HG03108 (cell line): ENCODE data around the gene TMIGD1.
A peak's percentile ranks its signal among the peaks of the same experiment; 100 is the strongest.

Source experiments
- ATAC-seq: cut with Tn5 transposase; IDR thresholded peaks from one replicate; pipeline ENCODE4 v1.9.1; 2021; ENCODE audit warnings: moderate library complexity; ENCODE audit not compliant: unreplicated experiment

The TMIGD1 gene

DNA sequence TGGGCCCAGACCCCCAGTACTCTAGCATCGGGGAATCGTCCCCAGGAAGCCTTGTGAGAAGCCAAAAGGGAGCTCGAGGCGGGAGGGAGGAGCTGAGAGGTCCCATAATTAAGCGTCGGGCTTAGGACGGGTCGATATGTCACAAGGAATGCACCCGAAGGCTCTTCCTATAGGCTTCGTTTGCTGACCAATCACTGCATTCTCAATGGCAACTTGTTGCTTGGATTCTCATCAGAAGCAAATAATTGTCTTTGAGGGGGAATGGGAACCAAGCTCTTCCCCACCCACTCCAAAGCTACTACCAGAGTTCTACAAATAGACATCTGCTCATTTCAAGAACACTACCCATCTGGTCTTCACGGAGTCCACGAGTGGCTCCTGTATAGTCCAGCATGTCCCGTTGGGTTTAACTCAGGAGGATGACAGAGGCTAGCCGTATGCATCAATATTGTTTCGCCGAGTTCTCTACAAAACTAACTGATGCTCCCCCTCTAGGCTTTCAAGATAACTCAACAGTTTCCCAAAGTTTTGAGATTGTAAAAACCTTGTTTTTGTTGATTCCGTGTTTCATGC, 41.5 kb downstream of the TMIGD1 start:
- ATAC-seq = no peak

DNA sequence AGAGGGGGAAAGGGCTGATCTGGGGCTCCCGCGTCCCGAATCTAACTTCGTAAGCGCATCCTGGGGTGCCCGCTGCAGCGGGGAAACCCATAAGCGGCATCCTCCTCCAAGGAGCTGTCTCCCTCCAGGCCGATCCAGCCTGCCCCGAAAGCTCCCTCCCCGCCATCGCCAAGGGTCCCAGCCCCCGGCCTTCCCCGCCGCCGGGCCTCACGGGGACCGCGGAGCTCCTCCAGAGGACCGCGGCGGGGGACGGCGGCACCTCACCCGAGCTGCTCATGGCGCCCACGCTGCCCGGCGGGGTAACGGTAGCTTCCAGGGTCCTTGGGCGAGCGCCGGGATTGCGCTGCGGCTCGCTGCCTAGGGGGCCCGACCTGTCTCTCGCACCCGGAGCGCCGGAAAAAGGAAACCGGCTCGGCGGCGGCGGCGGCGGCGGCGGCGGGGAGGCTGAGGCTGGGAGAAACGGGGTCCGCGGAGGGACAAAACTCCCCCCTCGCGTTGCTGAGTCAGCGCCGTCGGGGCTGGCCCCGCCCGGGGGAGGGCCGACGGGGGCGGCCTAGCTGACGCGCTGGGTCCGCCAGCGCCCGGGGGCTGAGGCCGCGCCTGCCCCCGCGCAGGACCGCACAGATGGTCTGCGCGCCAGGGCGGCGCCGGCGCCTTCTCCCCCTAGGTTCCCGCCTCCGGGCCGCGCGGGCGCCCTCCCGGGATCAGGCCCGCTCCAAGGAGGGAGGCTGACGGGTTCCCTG, 42.1 kb downstream of the TMIGD1 start, which contains the start of gene BLMH:
BLMH (minus strand) TSS at position 402 of the 743 bp plus-strand sequence; CDS start at position 277, 125 bp downstream.
- peak; percentile 66 for ATAC-seq

- peak; percentile 44 for ATAC-seq
Measured at GRCh38 chr17:30290696-30291542, 42.9 kb downstream of the TMIGD1 start.

DNA sequence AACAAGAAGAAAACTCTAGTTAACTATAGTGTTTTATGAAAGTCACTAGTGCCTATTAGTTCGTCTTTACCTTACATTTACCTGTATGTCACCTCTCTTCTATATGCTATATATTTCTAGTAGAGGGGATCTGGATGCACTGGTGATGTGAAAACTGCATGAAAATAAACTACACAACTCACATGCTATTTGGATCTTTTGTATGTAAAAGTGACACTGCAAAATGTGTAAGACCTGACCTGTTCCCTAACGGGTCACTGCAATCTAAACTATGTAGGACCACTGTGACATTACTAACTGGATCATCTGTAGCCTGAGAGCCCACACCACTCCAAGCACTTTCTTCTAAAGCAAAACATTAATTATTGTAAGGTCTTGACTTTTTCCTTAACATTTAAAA, 43.8 kb downstream of the TMIGD1 start:
- no peak for ATAC-seq

GRCh38 chr17:30279156-30279555, 54.7 kb downstream of the TMIGD1 start:
- ATAC-seq = no peak

DNA sequence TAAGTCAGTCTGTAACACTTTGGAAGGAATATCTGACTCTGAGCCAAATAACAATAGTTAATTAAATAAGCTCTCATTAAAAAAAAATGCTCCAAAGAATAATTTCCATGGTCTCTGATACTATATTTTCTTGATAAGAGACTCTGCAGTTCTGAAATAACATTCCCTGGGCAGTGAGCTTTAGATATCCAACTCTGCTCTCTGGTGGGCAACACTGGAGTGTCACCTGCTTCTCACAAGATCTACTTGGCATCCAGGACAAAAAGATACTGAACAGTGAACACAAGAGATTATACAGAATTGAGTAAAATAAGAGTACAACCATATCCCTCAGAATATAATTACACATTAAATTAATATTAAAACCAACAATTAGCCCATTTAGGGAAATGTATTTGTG, 55.8 kb downstream of the TMIGD1 start:
- ATAC-seq = no peak

DNA sequence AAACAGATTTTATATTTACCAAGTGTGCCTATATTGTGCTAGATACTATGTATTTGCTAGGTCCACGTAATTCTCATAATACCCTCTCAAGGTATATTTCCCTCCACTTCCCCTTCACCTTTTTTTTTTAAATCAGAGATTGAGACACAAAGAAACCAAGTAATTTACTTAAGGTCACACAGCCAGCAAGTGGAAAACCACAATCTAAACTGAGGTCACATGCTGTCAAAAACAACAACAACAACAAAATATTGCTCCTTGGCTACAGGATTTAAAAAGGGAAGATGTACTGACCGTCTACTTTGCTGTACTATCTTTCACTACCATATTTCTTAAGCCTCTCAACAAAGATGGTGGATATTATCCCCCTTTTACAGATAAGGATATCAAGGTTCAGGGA, 57.9 kb downstream of the TMIGD1 start:
- ATAC-seq = no peak

DNA sequence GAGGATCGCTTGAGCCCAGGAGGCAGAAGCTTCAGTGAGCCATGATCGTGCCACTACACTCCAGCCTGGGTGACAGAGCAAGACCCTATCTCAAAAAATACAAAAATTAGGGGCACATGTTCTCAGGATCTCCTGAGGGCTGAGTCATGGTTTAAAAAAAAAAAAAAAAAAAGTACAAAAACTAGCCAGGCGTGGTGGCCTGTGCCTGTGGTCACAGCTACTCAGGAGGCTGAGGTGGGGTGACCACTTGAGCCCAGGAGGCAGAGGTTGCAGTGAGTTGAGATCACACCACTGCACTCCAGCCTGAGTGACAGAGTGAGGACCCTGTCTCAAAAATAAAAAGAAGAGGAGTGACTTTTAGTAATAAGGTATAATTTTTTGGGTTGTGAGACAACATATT, 59.0 kb downstream of the TMIGD1 start:
- no peak for ATAC-seq

GRCh38 chr17:30273373-30273772, 60.5 kb downstream of the TMIGD1 start:
- no peak for ATAC-seq

DNA sequence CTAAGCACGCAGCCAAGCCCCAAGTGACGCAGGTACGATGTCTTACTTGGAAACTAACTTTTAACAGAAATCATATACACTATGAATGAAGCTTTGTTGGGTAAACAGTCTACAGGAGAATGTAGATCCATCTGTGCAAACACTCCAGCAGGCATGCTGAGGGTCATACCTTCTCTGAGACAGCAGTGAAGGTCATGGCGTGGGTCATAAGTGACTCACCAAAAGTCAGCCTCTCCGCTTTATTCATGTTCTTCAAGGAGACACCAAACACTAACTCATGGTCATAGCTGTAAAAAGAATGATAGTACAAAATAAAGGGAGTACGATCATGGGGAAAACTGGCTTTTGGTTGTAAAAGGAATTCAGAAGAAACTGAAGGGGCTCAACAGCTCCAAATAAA, 62.8 kb downstream of the TMIGD1 start:
- no peak for ATAC-seq

GRCh38 chr17:30267625-30268024, 66.2 kb downstream of the TMIGD1 start:
- no peak for ATAC-seq
